ENCODE data around the gene EPHB3.

EPHB3 gene

DNA sequence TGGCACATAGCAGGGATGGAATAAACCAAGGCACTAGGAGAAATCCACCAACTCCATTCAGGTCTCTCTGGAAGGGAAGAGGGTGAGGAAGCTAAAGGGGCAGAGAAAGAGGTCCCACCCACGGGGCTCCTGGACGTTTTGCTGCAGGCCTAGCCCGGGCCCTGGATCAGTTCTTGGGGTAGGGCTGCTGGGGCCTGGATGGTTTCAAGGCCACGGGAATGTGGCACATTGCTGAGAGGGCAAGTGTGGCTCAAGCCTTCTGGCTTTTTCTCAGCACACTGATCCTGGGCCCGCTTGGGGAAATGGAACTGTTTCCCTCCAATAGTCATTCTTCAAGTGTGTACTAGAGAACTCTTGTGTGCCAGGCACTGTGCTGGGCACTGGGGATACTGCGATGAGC lies 24.0 kb downstream of the EPHB3 start:
- Histone ChIP-seq H3K36me3 (peaks cover 5% of the 10 kb centered on the region; the same call in 1 of the 2 replicates), H3K4me3 (ENCODE audit: low read depth, low read length) (no peak overlapping the region), H3K27me3 (no peaks in the 10 kb centered on the region), H3K9me3 (no peaks in the 10 kb centered on the region), H3K4me1 (peaks cover 9% of the 10 kb centered on the region)
- TF ChIP-seq, protein P1, sequence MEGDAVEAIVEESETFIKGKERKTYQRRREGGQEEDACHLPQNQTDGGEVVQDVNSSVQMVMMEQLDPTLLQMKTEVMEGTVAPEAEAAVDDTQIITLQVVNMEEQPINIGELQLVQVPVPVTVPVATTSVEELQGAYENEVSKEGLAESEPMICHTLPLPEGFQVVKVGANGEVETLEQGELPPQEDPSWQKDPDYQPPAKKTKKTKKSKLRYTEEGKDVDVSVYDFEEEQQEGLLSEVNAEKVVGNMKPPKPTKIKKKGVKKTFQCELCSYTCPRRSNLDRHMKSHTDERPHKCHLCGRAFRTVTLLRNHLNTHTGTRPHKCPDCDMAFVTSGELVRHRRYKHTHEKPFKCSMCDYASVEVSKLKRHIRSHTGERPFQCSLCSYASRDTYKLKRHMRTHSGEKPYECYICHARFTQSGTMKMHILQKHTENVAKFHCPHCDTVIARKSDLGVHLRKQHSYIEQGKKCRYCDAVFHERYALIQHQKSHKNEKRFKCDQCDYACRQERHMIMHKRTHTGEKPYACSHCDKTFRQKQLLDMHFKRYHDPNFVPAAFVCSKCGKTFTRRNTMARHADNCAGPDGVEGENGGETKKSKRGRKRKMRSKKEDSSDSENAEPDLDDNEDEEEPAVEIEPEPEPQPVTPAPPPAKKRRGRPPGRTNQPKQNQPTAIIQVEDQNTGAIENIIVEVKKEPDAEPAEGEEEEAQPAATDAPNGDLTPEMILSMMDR (IDR thresholded peaks at IDR 0.05; ENCODE audit: low read depth, low read length) = no peak
- no peak for DNase-seq

DNA sequence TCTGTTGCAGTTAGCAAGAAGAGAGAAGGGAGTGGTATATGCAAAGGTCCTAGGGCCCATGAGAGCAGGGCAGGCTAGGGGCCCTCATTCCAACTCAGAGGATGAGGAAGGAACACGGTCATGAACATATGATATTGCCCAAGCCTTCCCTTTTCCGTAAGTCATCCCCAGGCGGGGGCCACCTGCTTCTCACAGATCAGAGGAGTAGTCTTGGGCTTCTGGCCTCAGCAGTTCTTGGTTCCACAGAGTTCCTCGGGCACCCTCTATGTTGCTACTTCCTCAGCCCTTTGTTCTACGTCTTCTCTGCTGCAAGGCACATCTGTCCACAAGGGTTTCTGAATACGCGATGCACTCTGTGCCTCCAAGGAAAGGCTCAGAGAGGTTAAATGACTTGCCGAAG lies 25.3 kb downstream of the EPHB3 start:
- H3K4me3 ChIP-seq (ENCODE audit: low read depth, low read length) = no peak overlapping the region
- no peaks in the 10 kb centered on the region for H3K27me3 ChIP-seq
- no peaks in the 10 kb centered on the region for H3K9me3 ChIP-seq
- peaks cover under 1% of the 10 kb centered on the region; the same call in 1 of the 2 replicates for H3K36me3 ChIP-seq
- H3K4me1 ChIP-seq = peaks cover 19% of the 10 kb centered on the region
- TF ChIP-seq, protein P1 (IDR thresholded peaks at IDR 0.05; ENCODE audit: low read depth, low read length) = no peak
- DNase-seq = no peak

DNA sequence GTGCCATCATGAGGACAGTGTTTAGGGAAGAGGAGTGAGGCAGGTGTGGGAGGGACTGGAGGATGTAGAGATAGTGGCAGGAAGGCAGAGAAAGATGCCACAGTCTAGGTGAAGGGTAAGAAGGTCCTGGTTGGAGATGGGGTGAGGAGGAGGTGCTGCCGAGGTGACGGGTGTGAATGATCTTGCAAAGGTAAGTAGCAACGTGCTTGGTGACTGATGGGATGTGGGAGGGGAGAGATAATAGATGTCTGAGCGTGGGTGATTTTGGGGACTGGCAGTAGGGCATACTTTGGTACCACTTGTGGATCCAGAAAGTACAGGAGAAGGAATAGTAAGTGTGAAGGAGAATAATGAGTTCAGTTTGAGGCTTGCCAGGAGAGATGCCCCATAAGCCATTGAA lies 27.2 kb downstream of the EPHB3 start:
- Histone ChIP-seq H3K9me3 (no peaks in the 10 kb centered on the region), H3K27me3 (no peaks in the 10 kb centered on the region), H3K4me3 (ENCODE audit: low read depth, low read length) (no peak overlapping the region), H3K36me3 (no peaks in the 10 kb centered on the region), H3K4me1 (peaks cover 33% of the 10 kb centered on the region)
- TF ChIP-seq, protein P1 (IDR thresholded peaks at IDR 0.05; ENCODE audit: low read depth, low read length) = no peak
- no peak for DNase-seq

- DNase-seq = peak; percentile 55
- Histone ChIP-seq H3K9me3 (no peaks in the 10 kb centered on the region), H3K4me1 (peaks cover 49% of the 10 kb centered on the region), H3K27me3 (no peaks in the 10 kb centered on the region), H3K36me3 (no peaks in the 10 kb centered on the region), H3K4me3 (ENCODE audit: low read depth, low read length) (no peak overlapping the region)
- TF ChIP-seq, protein P1 (IDR thresholded peaks at IDR 0.05; ENCODE audit: low read depth, low read length) = no peak
These were observed 29.2 kb downstream of the EPHB3 start for GRCh38 chr3:184590795-184591194.

DNA sequence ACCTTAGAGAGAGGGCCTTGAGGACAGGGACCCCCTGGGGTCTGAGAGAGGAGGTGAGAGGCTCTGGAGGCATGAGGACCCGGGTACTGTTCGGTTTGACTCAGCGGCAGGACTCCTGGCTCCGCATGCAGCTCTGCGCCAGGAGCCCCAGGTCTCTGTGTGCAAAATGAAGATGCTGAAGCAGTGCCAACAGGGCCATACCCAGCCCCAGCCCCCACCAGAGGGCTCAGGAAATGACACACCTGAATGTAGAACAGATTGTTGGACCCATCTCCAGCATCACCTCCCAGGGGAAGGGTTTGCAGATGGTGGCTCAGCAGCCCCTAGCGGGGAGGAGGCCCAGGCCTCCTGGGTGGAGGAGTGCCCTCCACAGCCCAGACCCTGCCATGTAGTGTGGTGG lies 30.2 kb downstream of the EPHB3 start:
- TF ChIP-seq, protein P1 (IDR thresholded peaks at IDR 0.05; ENCODE audit: low read depth, low read length) = 0 out of 2 replicates have a peak, but pooled peaks have one; percentile 2
- no peak for DNase-seq
- Histone ChIP-seq H3K9me3 (no peaks in the 10 kb centered on the region), H3K27me3 (no peaks in the 10 kb centered on the region), H3K36me3 (no peaks in the 10 kb centered on the region), H3K4me3 (ENCODE audit: low read depth, low read length) (no peak overlapping the region), H3K4me1 (peaks cover 49% of the 10 kb centered on the region)

GRCh38 chr3:184592371-184593219 lies 31.0 kb downstream of the EPHB3 start:
- Histone ChIP-seq H3K4me3 (ENCODE audit: low read depth, low read length) (no peak overlapping the region), H3K4me1 (peaks cover 49% of the 10 kb centered on the region), H3K36me3 (no peaks in the 10 kb centered on the region), H3K27me3 (no peaks in the 10 kb centered on the region), H3K9me3 (no peaks in the 10 kb centered on the region)
- DNase-seq = peak; percentile 85
- TF ChIP-seq, protein P1 (IDR thresholded peaks at IDR 0.05; ENCODE audit: low read depth, low read length) = no peak
